Activated CD8-positive, alpha-beta memory T cell treated with anti-CD3 and anti-CD28 coated beads, Interleukin-2, amount 50 U/mL, for 1 hour (primary cell): ENCODE data around the gene ADRA1B.

Experiments used
- DNase-seq: peaks from one replicate; pipeline ENCODE4 v3.0.0-alpha.2; 2020; ENCODE audit errors: extremely low read depth

ADRA1B gene

GRCh38 chr5:159915904-159916840, at the start of gene ADRA1B:
ADRA1B (plus strand) TSS chr5:159916482; CDS start chr5:159916906, 424 bp downstream.
- DNase-seq: no peak

GRCh38 chr5:159873680-159874079, 42.6 kb upstream of the ADRA1B start:
- DNase-seq: no peak

GRCh38 chr5:159874263-159874662, 42.0 kb upstream of the ADRA1B start:
- DNase-seq: no peak

- DNase-seq: no peak
These were observed 39.3 kb upstream of the ADRA1B start for GRCh38 chr5:159877016-159877415.

- DNase-seq: no peak
These were observed 38.3 kb upstream of the ADRA1B start for GRCh38 chr5:159877894-159878448.

GRCh38 chr5:159878988-159879471, 37.3 kb upstream of the ADRA1B start:
- DNase-seq: no peak

GRCh38 chr5:159880676-159881075, 35.6 kb upstream of the ADRA1B start:
- DNase-seq: no peak

- no peak for DNase-seq
These were observed 34.3 kb upstream of the ADRA1B start for GRCh38 chr5:159881967-159882366.

GRCh38 chr5:159883522-159883950, 32.7 kb upstream of the ADRA1B start:
- no peak for DNase-seq

GRCh38 chr5:159884917-159885620, 31.2 kb upstream of the ADRA1B start:
- DNase-seq: no peak

GRCh38 chr5:159886296-159886695, 30.0 kb upstream of the ADRA1B start:
- no peak for DNase-seq

- DNase-seq: no peak
These were observed 29.2 kb upstream of the ADRA1B start for GRCh38 chr5:159887050-159887449.

- DNase-seq: no peak
These were observed 27.4 kb upstream of the ADRA1B start for GRCh38 chr5:159888860-159889259.

GRCh38 chr5:159890141-159890540, 26.1 kb upstream of the ADRA1B start:
- no peak for DNase-seq

- DNase-seq: no peak
These were observed 24.9 kb upstream of the ADRA1B start for GRCh38 chr5:159891371-159891770.

GRCh38 chr5:159893040-159893695, 23.1 kb upstream of the ADRA1B start:
- no peak for DNase-seq

- no peak for DNase-seq
These were observed 22.0 kb upstream of the ADRA1B start for GRCh38 chr5:159894149-159894720.

GRCh38 chr5:159897786-159898393, 18.4 kb upstream of the ADRA1B start:
- no peak for DNase-seq

GRCh38 chr5:159899067-159900049, 16.9 kb upstream of the ADRA1B start:
- no peak for DNase-seq

- no peak for DNase-seq
These were observed 15.0 kb upstream of the ADRA1B start for GRCh38 chr5:159901308-159901707.
